ENCODE data around the gene C4orf46. TPM values are rescaled to one million over a fixed set of nuclear protein-coding genes. Genes with fewer than 3 reads are reported as not detected.

The C4orf46 gene
- total and polyA plus RNA-seq, 12 donors = 1.6 to 10.3 (median 3.5) TPM

GRCh38 chr4:158644356-158644755 is 27.3 kb downstream of the C4orf46 start:
- no peak for DNase-seq
- 66 to 78% (median 77%) methylated on average over 5 of the region's 5 CpGs for WGBS, 4 donors

GRCh38 chr4:158636619-158637018 is 35.1 kb downstream of the C4orf46 start:
- H3K4me3 ChIP-seq = no peak overlapping the region
- DNase-seq = no peak
- no peak for TF ChIP-seq CTCF (IDR thresholded peaks at IDR 0.05)
- no peak for TF ChIP-seq POLR2A (IDR thresholded peaks at IDR 0.05)
- intact Hi-C loops (cut with DNase I) = no loop called here
- H3K36me3 ChIP-seq (replicated peaks in 1 of 2) = no peaks in the 10 kb centered on the region
- no peaks in the 10 kb centered on the region for H3K4me1 ChIP-seq (replicated peaks in 1 of 2)
- whole genome bisulfite sequencing, 4 donors = 67 to 87% (median 78%) methylated on average over 1 of the region's 1 CpG
- H3K9me3 ChIP-seq (replicated peaks in 1 of 3) = no peaks in the 10 kb centered on the region
- H3K27me3 ChIP-seq = no peaks in the 10 kb centered on the region
- H3K27ac ChIP-seq = no peak overlapping the region

More at GRCh38 chr4:158644356-158644755, 27.3 kb downstream of the C4orf46 start:
- TF ChIP-seq POLR2A (IDR thresholded peaks at IDR 0.05) (no peak), CTCF (IDR thresholded peaks at IDR 0.05) (no peak)
- no peaks in the 10 kb centered on the region for H3K9me3 ChIP-seq (replicated peaks in 1 of 3)
- H3K36me3 ChIP-seq (replicated peaks in 1 of 2) = no peaks in the 10 kb centered on the region
- no peaks in the 10 kb centered on the region for H3K4me1 ChIP-seq (replicated peaks in 1 of 2)
- H3K27me3 ChIP-seq = no peaks in the 10 kb centered on the region
- H3K27ac ChIP-seq = no peak overlapping the region
- H3K4me3 ChIP-seq = no peak overlapping the region
- intact Hi-C loops (cut with DNase I) = no loop called here

GRCh38 chr4:158630893-158631292 is 40.8 kb downstream of the C4orf46 start:
- Histone ChIP-seq H3K4me1 (replicated peaks in 1 of 2) (no peaks in the 10 kb centered on the region), H3K27ac (no peak overlapping the region), H3K36me3 (replicated peaks in 1 of 2) (no peaks in the 10 kb centered on the region), H3K4me3 (no peak overlapping the region), H3K9me3 (replicated peaks in 1 of 3) (no peaks in the 10 kb centered on the region), H3K27me3 (no peaks in the 10 kb centered on the region)
- peak in 3 of 7 donors; percentile 15 to 19 (median 17) for DNase-seq
- 25 to 46% (median 33%) methylated on average over 1 of the region's 1 CpG for WGBS, 4 donors
- intact Hi-C loops (cut with DNase I) = no loop called here
- TF ChIP-seq CTCF (IDR thresholded peaks at IDR 0.05) (no peak), POLR2A (IDR thresholded peaks at IDR 0.05) (no peak)

GRCh38 chr4:158625544-158625943 is 46.1 kb downstream of the C4orf46 start:
- Histone ChIP-seq H3K27ac (no peak overlapping the region), H3K4me3 (no peak overlapping the region), H3K4me1 (replicated peaks in 1 of 2) (no peaks in the 10 kb centered on the region), H3K9me3 (replicated peaks in 1 of 3) (no peaks in the 10 kb centered on the region), H3K36me3 (replicated peaks in 1 of 2) (no peaks in the 10 kb centered on the region), H3K27me3 (no peaks in the 10 kb centered on the region)
- DNase-seq = no peak
- 56 to 58% (median 56%) methylated on average over 2 of the region's 2 CpGs for WGBS, 4 donors
- TF ChIP-seq POLR2A (IDR thresholded peaks at IDR 0.05) (no peak), CTCF (IDR thresholded peaks at IDR 0.05) (no peak)
- intact Hi-C loops (cut with DNase I) = no loop called here

Measured in adrenal gland (tissue), 12 donors.